K562 (cell line): Measurements from ENCODE around the gene DEF6. TPM values are rescaled to one million over a fixed set of nuclear protein-coding genes. Genes with fewer than 3 reads are reported as not detected.

ENCODE experiments used
- ATAC-seq: fragments of 200-7000 bp; cut with Tn5 transposase; 3 replicates; pipeline ENCODE4 v1.9.1; 2020; ENCODE audit warnings: moderate library complexity
- BruUV-seq: library from RNA; stranded (reverse); fragments of 400-500 nt; replicated peaks from 2 replicates; lab custom pipeline; 2021; lab: Mats Ljungman, UMichigan
- CTCF ChIA-PET: fragments of 300-600 bp; formaldehyde crosslinking; extraction: SDS; loops from one replicate; lab custom pipeline; 2021; ENCODE audit warnings: low intra/inter-chr PET ratio; lab: Yijun Ruan, JAX
- POLR2A ChIA-PET: fragments of 300-600, 350-650 bp; sonication (Branson Sonifier 250); formaldehyde crosslinking; extraction: SDS; loops from one replicate; lab custom pipeline; 2021; ENCODE audit warnings: antibody characterized with exemption, inconsistent platforms; lab: Yijun Ruan, JAX
- DNase-seq, 4 experiments: peaks; one replicate each; pipeline versions ENCODE4 v3.0.0 to v3.0.0-alpha.2; 2011 to 2018; ENCODE audit warnings: low spot score in 3 of 4, mixed read lengths in 3 of 4; ENCODE audit errors: extremely low read depth in 1 of 4
- FAIRE-seq: peaks from 2 replicates; lab custom pipeline; 2011; peaks lifted over from hg19 to GRCh38; lab: Jason Lieb, UNC
- H2AFZ ChIP-seq: 2 replicates; pipeline ENCODE4 v1.6.0; 2011; ENCODE audit warnings: low read depth, low read length, control low read depth, inconsistent platforms
- H3K27ac ChIP-seq: fragments of 200-600 bp; 3 replicates; pipeline ENCODE4 v1.8.0; 2011; ENCODE audit warnings: low read depth, mild to moderate bottlenecking, control low read depth, inconsistent platforms, low read length, moderate library complexity, mixed read lengths; ENCODE audit errors: extremely low read depth
- H3K27me3 ChIP-seq, 2 experiments: fragments of 300-600 bp in 1 of 2; 2 replicates in 1 of 2; 3 replicates in 1 of 2; pipeline versions ENCODE4 v1.6.0 to v1.8.0; 2011; ENCODE audit warnings: inconsistent platforms in 2 of 2, low read length in 2 of 2, mild to moderate bottlenecking in 1 of 2, mixed read lengths in 1 of 2, moderate library complexity in 1 of 2; ENCODE audit not compliant: control insufficient read depth in 2 of 2, insufficient read depth in 2 of 2
- H3K36me3 ChIP-seq: fragments of 300-600 bp; 3 replicates; pipeline ENCODE4 v1.8.0; 2011; ENCODE audit warnings: mild to moderate bottlenecking, low read length, inconsistent platforms; ENCODE audit not compliant: control insufficient read depth, insufficient read depth
- H3K4me1 ChIP-seq, 2 experiments: fragments of 200-600 bp in 1 of 2; replicated peaks in 1 of 2; 2 replicates in 1 of 2; 3 replicates in 1 of 2; pipeline versions ENCODE4 v1.5.1 to v1.8.0; 2011; ENCODE audit warnings: inconsistent platforms in 2 of 2, low read length in 2 of 2, mild to moderate bottlenecking in 1 of 2, mixed read lengths in 1 of 2, moderate library complexity in 1 of 2; ENCODE audit not compliant: control insufficient read depth in 2 of 2, insufficient read depth in 2 of 2
- H3K4me2 ChIP-seq: 2 replicates; pipeline ENCODE4 v1.6.1; 2011; ENCODE audit warnings: low read length, control low read depth, inconsistent platforms, mixed read lengths; ENCODE audit not compliant: insufficient read depth
- H3K4me3 ChIP-seq: fragments of 200-600 bp; sonication (generic), shearing (Covaris generic); 2 replicates; pipeline ENCODE4 v1.5.1; 2016; ENCODE audit warnings: control low read depth, inconsistent platforms
- H3K79me2 ChIP-seq: fragments of 200-600 bp; 3 replicates; pipeline ENCODE4 v1.8.0; 2011; ENCODE audit warnings: low read length, inconsistent platforms; ENCODE audit not compliant: control insufficient read depth, insufficient read depth
- H3K9ac ChIP-seq, 2 experiments: 2 replicates each; pipeline versions ENCODE4 v1.6.0 to v1.6.1; 2011; ENCODE audit warnings: low read depth in 2 of 2, low read length in 2 of 2, control low read depth in 1 of 2, inconsistent platforms in 1 of 2, mild to moderate bottlenecking in 1 of 2, mixed read lengths in 1 of 2; ENCODE audit not compliant: insufficient read depth in 1 of 2
- H3K9me1 ChIP-seq: one replicate; pipeline ENCODE4 v1.6.0; 2011; ENCODE audit warnings: inconsistent platforms, mild to moderate bottlenecking, low read length, moderate library complexity; ENCODE audit not compliant: control insufficient read depth, insufficient read depth
- H3K9me3 ChIP-seq: replicated peaks from 2 replicates; pipeline ENCODE4 v1.5.1; 2011; ENCODE audit warnings: low read depth, low read length, inconsistent platforms; ENCODE audit not compliant: control insufficient read depth, insufficient read depth
- H4K20me1 ChIP-seq: replicated peaks from 2 replicates; pipeline ENCODE4 v1.6.1; 2011; ENCODE audit warnings: low read length, inconsistent platforms, mixed read lengths; ENCODE audit not compliant: control insufficient read depth, insufficient read depth
- ATF7 ChIP-seq: fragments of 450-650 bp; IDR thresholded peaks from 2 replicates; pipeline ENCODE4 v1.7.1; 2014; ENCODE audit warnings: mild to moderate bottlenecking, moderate library complexity
- CTBP1 ChIP-seq: fragments of 450-650 bp; IDR thresholded peaks from 2 replicates; pipeline ENCODE4 v1.6.1; 2016; ENCODE audit warnings: borderline replicate concordance
- GABPA ChIP-seq: fragments of 200-800 bp; sonication (Bioruptor generic); conservative IDR thresholded peaks from 2 replicates; pipeline ENCODE4 v1.6.1; 2016; ENCODE audit warnings: low read depth, missing genetic modification characterization, missing compliant biosample characterization
- IRF2 ChIP-seq: sonication (generic); formaldehyde crosslinking; IDR thresholded peaks from 2 replicates; pipeline ENCODE4 v1.8.1; 2022; ENCODE audit warnings: mild to moderate bottlenecking, missing genetic modification reagents
- JUND ChIP-seq, 2 experiments: IDR thresholded peaks; 2 replicates in 1 of 2; 3 replicates in 1 of 2; pipeline ENCODE4 v1.6.1; 2011; ENCODE audit warnings: borderline replicate concordance in 2 of 2, low read depth in 2 of 2, low read length in 2 of 2, improper control_type of control experiment in 1 of 2, missing biosample characterization in 1 of 2, missing genetic modification characterization in 1 of 2, missing genetic modification reagents in 1 of 2
- MTA3 ChIP-seq: fragments of 450-650 bp; formaldehyde crosslinking; IDR thresholded peaks from 2 replicates; pipeline ENCODE4 v1.6.1; 2017; ENCODE audit warnings: mild to moderate bottlenecking, borderline replicate concordance
- MYBL2 ChIP-seq, 2 experiments: fragments of 450-650 bp in 1 of 2; sonication (generic) in 1 of 2; formaldehyde crosslinking in 1 of 2; IDR thresholded peaks; 2 replicates each; pipeline versions ENCODE4 v1.6.1 to v1.8.1; 2017 to 2022; ENCODE audit warnings: borderline replicate concordance in 1 of 2, inconsistent platforms in 1 of 2, low read depth in 1 of 2, mild to moderate bottlenecking in 1 of 2, missing genetic modification reagents in 1 of 2, moderate library complexity in 1 of 2
- PHF21A ChIP-seq: fragments of 450-650 bp; IDR thresholded peaks from 2 replicates; pipeline ENCODE4 v1.6.1; 2017; ENCODE audit warnings: low read depth, borderline replicate concordance
- STAG1 ChIP-seq: sonication (generic); formaldehyde crosslinking; IDR thresholded peaks from 2 replicates; pipeline ENCODE4 v1.5.0; 2020; ENCODE audit warnings: missing genetic modification reagents, borderline replicate concordance
- WHSC1 ChIP-seq: IDR thresholded peaks from one replicate; pipeline ENCODE4 v1.6.1; 2012; ENCODE audit warnings: low read length, control low read depth, inconsistent platforms
- WGBS: fragments of 100-300 bp; shearing (Covaris generic); methylation state at CpG from one replicate; pipeline ENCODE4 v1.1.6; 2016; ENCODE audit warnings: low coverage, mixed read lengths; ENCODE audit not compliant: insufficient coverage; ENCODE audit errors: missing lambda C conversion rate; 5-methylcytosine and 5-hydroxymethylcytosine counted together
- in situ Hi-C: fragments of 300-500 bp; cut with MboI; formaldehyde crosslinking; loops from 4 replicates; pipeline ENCODE4 v1.15.0; 2018; ENCODE audit warnings: inconsistent platforms, mixed read lengths
- intact Hi-C: fragments of 100-400 bp; cut with micrococcal nuclease; formaldehyde crosslinking; loops from 2 replicates; pipeline ENCODE4 v1.14.2; 2022
- polyA plus RNA-seq, 8 experiments: library from polyadenylated mRNA; depleted of rRNA in 4 of 8; stranded (reverse) in 5 of 8; unstranded in 3 of 8; fragments of >200 nt; fragmentation: Nextera tagmentation in 2 of 8; fragmentation: Illumina TruSeq in 1 of 8; extraction: Ambion mirVana in 2 of 8; extraction: Trizol in 1 of 8; gene quantifications; 2 replicates each; pipeline versions ENCODE4 v1.2.1 to v1.2.3, GENCODE V29; 2011 to 2014; ENCODE audit warnings: inconsistent platforms in 1 of 8, missing spikeins in 1 of 8
- total RNA-seq, 7 experiments: library from RNA; depleted of rRNA in 6 of 7; stranded (reverse); fragments of >200 nt in 6 of 7; fragmentation: Illumina TruSeq in 2 of 7; extraction: Trizol in 2 of 7; gene quantifications; 2 replicates each; pipeline versions ENCODE4 v1.2.1 to v1.2.3, GENCODE V29; 2011 to 2021; ENCODE audit warnings: low replicate concordance in 1 of 7
- TF ChIP-seq, protein P1 (sequence below): fragments of 450-650 bp; IDR thresholded peaks from 2 replicates; pipeline ENCODE4 v1.6.1; 2018; ENCODE audit warnings: mild to moderate bottlenecking, low read depth; ENCODE audit not compliant: partially characterized antibody
- TF ChIP-seq, protein P2 (sequence below): sonication (generic); formaldehyde crosslinking; IDR thresholded peaks from 2 replicates; pipeline ENCODE4 v1.8.0; 2023; ENCODE audit warnings: mild to moderate bottlenecking, missing genetic modification reagents
- TF ChIP-seq, protein P3 (sequence below): sonication (generic); formaldehyde crosslinking; IDR thresholded peaks from 2 replicates; pipeline ENCODE4 v1.8.0; 2022; ENCODE audit warnings: missing genetic modification reagents, mild to moderate bottlenecking, moderate library complexity, borderline replicate concordance

The DEF6 gene
- total and polyA plus RNA-seq, 9 of the 15 experiments (the other 6 are each of a cell fraction or from before 2014, with no cell fraction given), result 1.3 to 44.6 (median 22.7) TPM

DNA sequence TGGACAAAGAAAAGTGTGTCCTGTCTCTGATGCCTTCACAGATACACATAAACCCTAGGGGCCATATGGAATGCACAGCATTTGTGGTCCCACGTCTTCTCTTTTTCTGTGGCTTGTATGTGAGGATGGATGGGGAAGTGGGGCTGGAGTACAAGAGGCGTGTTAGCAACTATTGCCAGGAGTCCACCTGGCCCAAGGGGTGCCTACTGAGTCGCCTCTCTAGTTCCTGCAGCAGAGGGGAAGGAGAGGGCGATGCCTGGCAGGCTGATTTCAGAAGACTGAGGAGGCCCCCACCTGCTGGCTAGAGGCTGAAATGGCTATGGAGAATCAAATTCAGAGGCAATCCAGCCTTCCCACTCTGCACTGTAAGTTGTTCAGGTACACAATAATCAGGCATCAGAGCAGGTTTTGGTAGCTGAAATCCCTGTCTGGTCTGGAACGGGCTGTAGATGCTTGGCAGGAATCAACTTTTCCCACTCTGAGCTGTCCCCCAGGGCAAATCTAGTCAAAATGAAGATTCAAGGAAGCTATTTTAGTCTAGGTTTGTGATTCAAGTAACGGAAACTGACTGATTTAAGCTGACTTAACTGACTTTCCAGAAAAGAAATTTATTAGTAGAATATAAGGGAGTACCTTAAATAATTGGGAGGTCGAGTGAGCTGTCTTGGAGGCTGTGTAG, 29.9 kb downstream of the DEF6 start:
- Histone ChIP-seq H3K9me1 (no peaks in the 10 kb centered on the region), H4K20me1 (no peaks in the 10 kb centered on the region), H3K79me2 (no peaks in the 10 kb centered on the region), H3K9ac (no peak overlapping the region), H3K4me2 (no peak overlapping the region), H3K27ac (no peak overlapping the region), H3K9me3 (0 out of 2 replicates have a peak, but pooled peaks cover 4% of the 10 kb centered on the region), H2AFZ (peak overlapping the region; percentile 57), H3K36me3 (no peaks in the 10 kb centered on the region; the same call in 2 of the 3 replicates), H3K27me3 (peaks cover 2 to 7% of the 10 kb centered on the region in 2 experiments; a peak in 3 of 5 replicates), H3K4me3 (no peak overlapping the region), H3K4me1 (peaks cover 0 to 3% of the 10 kb centered on the region in 2 experiments; a peak in 1 of 5 replicates)
- FAIRE-seq (peak; percentile 63), DNase-seq (peak; percentile 56 to 73 (median 63)), ATAC-seq (peak; percentile 97)
- in situ Hi-C loops (no loop called here), intact Hi-C loops (loop anchor here (1.0 kb wide), 1 partner anchor 30 kb away; the partner anchor contains the start of gene DEF6)
- ChIA-PET POLR2A (interaction anchor here (0.8 to 0.9 kb wide), 3 partner anchors 15 to 47 kb away, joined by 3 to 4 read pairs (median 3); partner anchors contain the start of gene PPARD), CTCF (interaction anchor here (1.0 to 2.9 kb wide), 5 partner anchors 30 to 140 kb away, joined by 3 to 16 read pairs (median 5); partner anchors contain the start of genes DEF6 and RPL10A)
- no TSS peak for BruUV-seq
- 21% methylated on average over 7 of the region's 7 CpGs for WGBS
- no peak for TF ChIP-seq PHF21A
- peak; percentile 29; the same call in 1 of the 2 replicates for TF ChIP-seq CTBP1
- no peak for TF ChIP-seq WHSC1
- TF ChIP-seq ATF7, result 0 out of 2 replicates have a peak, but pooled peaks have one; percentile 13
- peak; percentile 30; the same call in 1 of the 2 replicates for TF ChIP-seq GABPA
- no peak for TF ChIP-seq IRF2 (CRISPR knock-in tag)
- TF ChIP-seq, protein P1, sequence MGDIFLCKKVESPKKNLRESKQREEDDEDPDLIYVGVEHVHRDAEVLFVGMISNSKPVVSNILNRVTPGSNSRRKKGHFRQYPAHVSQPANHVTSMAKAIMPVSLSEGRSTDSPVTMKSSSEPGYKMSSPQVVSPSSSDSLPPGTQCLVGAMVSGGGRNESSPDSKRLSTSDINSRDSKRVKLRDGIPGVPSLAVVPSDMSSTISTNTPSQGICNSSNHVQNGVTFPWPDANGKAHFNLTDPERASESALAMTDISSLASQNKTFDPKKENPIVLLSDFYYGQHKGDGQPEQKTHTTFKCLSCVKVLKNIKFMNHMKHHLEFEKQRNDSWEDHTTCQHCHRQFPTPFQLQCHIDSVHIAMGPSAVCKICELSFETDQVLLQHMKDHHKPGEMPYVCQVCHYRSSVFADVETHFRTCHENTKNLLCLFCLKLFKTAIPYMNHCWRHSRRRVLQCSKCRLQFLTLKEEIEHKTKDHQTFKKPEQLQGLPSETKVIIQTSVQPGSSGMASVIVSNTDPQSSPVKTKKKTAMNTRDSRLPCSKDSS, result no peak
- TF ChIP-seq, protein P2, sequence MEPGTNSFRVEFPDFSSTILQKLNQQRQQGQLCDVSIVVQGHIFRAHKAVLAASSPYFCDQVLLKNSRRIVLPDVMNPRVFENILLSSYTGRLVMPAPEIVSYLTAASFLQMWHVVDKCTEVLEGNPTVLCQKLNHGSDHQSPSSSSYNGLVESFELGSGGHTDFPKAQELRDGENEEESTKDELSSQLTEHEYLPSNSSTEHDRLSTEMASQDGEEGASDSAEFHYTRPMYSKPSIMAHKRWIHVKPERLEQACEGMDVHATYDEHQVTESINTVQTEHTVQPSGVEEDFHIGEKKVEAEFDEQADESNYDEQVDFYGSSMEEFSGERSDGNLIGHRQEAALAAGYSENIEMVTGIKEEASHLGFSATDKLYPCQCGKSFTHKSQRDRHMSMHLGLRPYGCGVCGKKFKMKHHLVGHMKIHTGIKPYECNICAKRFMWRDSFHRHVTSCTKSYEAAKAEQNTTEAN (CRISPR knock-in tag), result no peak
- TF ChIP-seq STAG1 (CRISPR knock-in tag), result peak; percentile 13; the same call in 1 of the 2 replicates
- TF ChIP-seq MYBL2 (IDR thresholded peaks at IDR 0.05; ENCODE audit: low read depth), result no peak
- no peak for TF ChIP-seq MYBL2 (CRISPR knock-in tag; IDR thresholded peaks at IDR 0.05; ENCODE audit: borderline replicate concordance)
- TF ChIP-seq, protein P3, sequence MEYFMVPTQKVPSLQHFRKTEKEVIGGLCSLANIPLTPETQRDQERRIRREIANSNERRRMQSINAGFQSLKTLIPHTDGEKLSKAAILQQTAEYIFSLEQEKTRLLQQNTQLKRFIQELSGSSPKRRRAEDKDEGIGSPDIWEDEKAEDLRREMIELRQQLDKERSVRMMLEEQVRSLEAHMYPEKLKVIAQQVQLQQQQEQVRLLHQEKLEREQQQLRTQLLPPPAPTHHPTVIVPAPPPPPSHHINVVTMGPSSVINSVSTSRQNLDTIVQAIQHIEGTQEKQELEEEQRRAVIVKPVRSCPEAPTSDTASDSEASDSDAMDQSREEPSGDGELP (CRISPR knock-in tag), result peak; percentile 36
- peak; percentile 18; the same call in 1 of the 2 replicates for TF ChIP-seq MTA3
- TF ChIP-seq JUND (IDR thresholded peaks at IDR 0.05; ENCODE audit: borderline replicate concordance, low read depth, low read length), result 0 out of 2 replicates have a peak, but pooled peaks have one; percentile 13
- no peak for TF ChIP-seq JUND (tag; IDR thresholded peaks at IDR 0.05; ENCODE audit: borderline replicate concordance, low read depth, low read length)
